ENCODE results near the gene CYTH1.

CYTH1 gene

DNA sequence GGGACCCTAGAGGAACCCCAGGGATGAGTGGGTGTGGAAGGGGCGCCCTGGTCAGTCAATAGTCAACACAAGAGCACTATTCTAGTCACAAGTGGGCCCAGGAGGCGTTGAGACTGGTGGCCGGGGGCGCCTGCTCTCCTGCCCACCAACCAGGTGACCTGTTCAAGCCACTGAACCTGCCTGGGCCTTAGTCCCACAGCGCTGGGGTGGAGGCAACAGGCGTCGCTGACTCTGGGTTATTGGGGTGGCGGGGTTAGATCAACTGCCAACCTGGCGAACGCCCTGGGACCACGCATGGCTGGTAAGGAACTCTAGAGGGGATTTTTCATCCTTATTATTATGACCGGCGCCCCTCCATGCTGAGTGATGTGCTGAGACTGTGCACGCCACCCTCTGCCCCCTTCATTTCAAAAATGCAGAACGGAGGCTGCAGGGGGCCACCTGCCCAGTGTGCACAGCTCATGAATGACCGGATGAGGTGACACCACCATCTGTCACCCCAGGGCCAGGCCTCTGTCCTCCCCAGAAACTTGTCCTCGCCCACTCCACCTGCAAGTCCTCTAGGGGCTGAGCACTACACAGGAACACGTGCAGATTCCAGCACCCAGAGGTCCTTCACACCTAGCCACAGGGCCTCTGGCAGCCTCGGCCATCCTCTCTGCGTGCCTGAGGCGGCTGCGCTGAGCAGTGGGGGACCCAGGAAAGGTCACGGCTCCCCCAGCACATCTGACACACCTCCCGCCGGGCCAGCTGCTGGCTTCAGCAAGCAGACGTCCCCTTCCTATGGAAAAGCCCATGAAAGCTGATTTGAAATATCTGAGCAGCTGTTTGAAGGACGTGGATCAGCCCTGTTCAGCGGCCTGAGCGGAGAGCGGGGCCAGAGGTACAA, 153.3 kb downstream of the CYTH1 start:
- no peak for DNase-seq (ENCODE audit: low read depth in 1 of 2, low spot score in 1 of 2)

DNA sequence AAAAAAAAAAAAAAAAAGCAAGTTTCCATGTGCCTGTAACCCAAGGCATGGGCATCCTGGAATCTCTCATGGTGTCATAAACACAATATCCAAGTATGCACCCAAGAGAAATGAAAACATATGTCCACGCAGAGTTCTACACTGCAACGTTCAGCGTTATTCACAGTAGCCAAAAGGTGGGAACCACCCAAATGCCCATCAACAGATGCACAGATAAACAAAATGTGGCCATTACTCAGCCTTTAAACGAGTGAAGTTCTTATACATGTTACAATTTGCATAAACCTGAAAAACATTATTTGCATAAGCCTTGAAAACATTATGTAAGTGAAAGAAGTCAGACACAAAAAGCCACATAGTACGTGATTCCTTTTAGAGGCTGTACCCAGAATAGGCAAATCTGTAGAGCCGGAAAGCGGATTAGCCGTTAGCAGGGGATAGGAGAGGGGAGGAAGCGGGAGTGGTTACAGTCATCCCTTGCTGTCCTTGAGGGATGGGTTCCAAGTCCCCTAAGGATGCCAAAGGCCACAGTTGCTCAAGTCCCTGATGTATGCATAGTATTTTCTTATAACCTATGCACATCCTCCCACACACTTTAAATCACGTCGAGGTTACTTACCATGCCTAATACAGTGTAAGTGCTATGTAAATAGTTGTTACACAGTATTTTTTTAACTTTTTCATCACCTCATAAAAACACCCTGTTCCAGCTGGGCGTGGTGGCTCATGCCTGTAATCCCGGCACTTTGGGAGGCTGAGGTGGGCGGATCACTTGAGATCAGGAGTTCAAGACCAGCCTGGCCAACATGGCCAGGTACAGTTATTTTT, 157.5 kb downstream of the CYTH1 start:
- no peak for DNase-seq (ENCODE audit: low read depth in 1 of 2, low spot score in 1 of 2)

Data from activated CD4-positive, alpha-beta T cell treated with anti-CD3 and anti-CD28 coated beads, Interleukin-2, amount 50 U/mL, for 24 hours (primary cell).